Dendritic cell treated with granulocyte-macrophage colony-stimulating factor and Interleukin-4, amounts not matched to agents 40 ng/mL and 50 ng/mL, for 4 days (primary cell): ENCODE results near the gene SLC37A1.
"Not testable (repeated sequence)": the region's sequence is repeated elsewhere in the genome, so short reads cannot be mapped to it uniquely, and the experiment has no call there.

ENCODE experiments used
- H3K27ac Mint-ChIP-seq: one replicate; pipeline ENCODE4 v1.8.0; 2022; ENCODE audit warnings: mild to moderate bottlenecking, mixed read lengths
- H3K27me3 Mint-ChIP-seq: one replicate; pipeline ENCODE4 v1.8.0; 2022; ENCODE audit warnings: mild to moderate bottlenecking, mixed read lengths
- H3K36me3 Mint-ChIP-seq: one replicate; pipeline ENCODE4 v1.8.0; 2022; ENCODE audit warnings: low read depth, mixed read lengths
- H3K4me1 Mint-ChIP-seq: one replicate; pipeline ENCODE4 v1.8.0; 2022; ENCODE audit warnings: low read depth, mixed read lengths
- H3K4me3 Mint-ChIP-seq: one replicate; pipeline ENCODE4 v1.8.0; 2022; ENCODE audit warnings: mild to moderate bottlenecking, moderate library complexity, mixed read lengths
- H3K9me3 Mint-ChIP-seq: one replicate; pipeline ENCODE4 v1.8.0; 2022; ENCODE audit warnings: mixed read lengths
- intact Hi-C: fragments of 100-400 bp; cut with micrococcal nuclease; formaldehyde crosslinking; loops from one replicate; pipeline ENCODE4 v1.15.0; 2022

SLC37A1 gene

DNA sequence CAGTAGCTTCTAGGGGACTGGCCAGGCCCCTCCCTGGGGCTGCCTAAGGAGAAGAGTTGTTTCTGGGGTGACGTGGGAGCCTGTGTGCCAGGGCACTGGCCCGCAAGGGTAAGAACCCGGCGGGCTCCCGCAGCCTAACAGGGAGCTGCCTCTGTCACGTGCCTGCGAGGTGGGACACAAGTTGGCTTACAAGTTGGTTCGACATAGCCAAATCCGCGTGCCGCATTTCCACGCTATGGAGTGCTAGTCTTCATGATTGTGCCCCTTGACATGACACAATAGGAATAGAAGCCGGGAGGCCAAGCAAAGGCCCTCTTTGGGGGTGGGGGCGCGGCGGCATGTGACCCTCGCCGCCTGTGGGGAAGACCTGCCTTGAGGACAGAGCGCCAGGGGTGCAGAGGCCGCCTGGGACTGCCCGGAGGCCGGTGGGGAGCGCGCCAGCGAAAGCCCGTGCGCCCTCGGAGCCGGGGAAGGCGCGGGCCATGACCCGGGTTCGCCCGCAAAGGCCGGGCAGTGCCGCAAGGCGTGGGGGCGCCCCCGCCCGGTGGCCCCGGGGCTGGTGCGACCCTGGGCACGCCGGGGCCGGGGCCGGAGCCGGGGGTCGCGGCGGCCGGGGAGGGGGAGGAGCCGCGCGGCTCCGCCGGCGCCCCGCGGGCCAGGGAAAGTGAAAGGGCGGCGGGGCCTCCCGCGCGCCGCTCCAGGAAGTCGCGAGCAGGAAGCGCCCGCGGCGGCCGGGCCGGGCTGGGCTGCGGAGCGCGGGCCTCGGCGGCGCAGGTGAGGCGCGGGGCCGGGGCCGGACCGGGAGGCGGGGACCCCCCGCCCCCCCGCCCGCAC lies at the start of gene SLC37A1:
Gene SLC37A1 (plus strand): TSS at position 702 of the 834 bp plus-strand sequence. CDS start 4,603 bp downstream, outside the sequence.
- peaks cover 12% of the 10 kb centered on the region for H3K27me3 Mint-ChIP-seq

DNA sequence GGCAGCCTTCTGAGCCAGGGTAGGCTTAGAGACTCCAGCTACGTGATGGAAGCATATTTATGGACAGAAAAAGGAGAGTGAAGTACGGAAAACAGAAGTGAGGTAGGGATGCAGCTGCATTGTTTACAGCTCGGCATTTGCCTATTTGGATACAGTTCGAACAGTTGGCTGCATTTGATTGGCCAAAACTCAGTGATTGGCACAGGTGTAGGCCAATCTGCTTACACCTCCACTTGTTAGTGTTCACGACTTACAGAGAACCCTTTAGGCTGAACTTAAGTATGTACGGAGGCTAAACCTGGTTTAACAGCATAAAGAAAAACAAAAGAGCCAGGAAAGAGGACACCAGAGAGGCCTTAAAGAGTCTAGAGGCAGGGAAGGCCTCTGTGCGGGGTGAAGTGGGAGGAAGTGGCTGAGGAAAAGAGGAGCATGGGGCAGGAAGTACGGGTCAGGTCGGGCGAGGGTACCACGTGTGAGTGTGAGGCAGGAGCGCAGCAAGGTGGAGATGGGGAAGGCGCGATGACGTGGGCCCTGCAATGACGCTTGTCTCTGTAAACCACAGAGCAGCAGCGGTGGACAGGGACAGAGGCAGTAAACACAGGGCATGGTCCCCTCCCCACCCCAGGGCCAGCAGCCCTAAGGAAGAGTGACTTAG lies 49.7 kb upstream of the SLC37A1 start:
- peak overlapping the region; percentile 60 for H3K27ac Mint-ChIP-seq
- intact Hi-C loops: no loop called here
- H3K9me3 Mint-ChIP-seq: no peaks in the 10 kb centered on the region
- H3K4me3 Mint-ChIP-seq: no peak overlapping the region
- H3K4me1 Mint-ChIP-seq: peaks cover 55% of the 10 kb centered on the region
- peaks cover 50% of the 10 kb centered on the region for H3K27me3 Mint-ChIP-seq
- H3K36me3 Mint-ChIP-seq: no peaks in the 10 kb centered on the region

More for the DNA sequence above, at the start of gene SLC37A1:
- Mint-ChIP-seq H3K4me1 (peaks cover 16% of the 10 kb centered on the region), H3K36me3 (peaks cover 22% of the 10 kb centered on the region), H3K27ac (peak within 1 kb of the TSS; percentile 77), H3K9me3 (no peaks in the 10 kb centered on the region), H3K4me3 (peak within 1 kb of the TSS; percentile 84)
- intact Hi-C loops: loop anchor here (5.0 kb wide), 1 partner anchor 46 kb away; no protein-coding TSS in a partner anchor

DNA sequence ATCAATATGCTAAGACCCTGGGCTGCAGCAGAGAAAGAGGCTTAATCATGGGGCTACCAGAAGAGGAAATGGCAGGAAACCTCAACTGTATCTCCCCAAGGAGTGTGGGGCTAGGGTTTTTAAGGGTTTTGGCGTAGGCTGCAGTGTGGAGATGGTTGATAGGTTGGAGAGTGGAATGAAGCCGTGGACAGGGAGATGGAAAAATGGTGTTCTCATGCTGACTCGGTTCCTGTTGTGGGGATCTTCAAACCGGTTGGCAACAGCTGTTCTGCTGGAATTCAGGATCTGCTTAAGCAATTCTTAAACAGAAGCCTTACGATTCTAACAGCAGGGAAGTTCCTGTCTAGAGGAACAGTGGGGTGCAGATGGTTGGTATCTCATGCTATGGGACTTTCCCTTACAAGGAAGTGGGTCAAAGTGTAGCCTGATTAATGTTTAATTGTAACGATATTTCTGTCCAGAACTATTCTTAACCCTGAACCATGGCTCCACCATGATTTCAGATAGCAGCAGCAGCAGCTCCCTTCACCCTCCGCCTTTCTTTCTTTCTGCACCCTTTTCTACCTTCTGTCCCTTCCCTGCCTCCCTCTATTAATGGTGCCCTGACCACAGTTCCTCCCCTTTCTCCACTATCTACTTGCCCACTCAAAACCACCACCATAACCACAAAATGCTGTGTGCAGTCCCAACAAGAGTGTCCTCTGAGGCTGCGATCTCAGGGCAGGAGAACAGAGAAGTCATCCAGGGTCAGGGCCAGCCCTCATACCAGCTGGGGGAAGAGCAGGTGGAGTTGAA lies 48.4 kb upstream of the SLC37A1 start:
- Mint-ChIP-seq H3K4me3 (peak overlapping the region; percentile 34), H3K27me3 (peaks cover 53% of the 10 kb centered on the region), H3K27ac (peak overlapping the region; percentile 74), H3K9me3 (no peaks in the 10 kb centered on the region), H3K4me1 (peaks cover 53% of the 10 kb centered on the region), H3K36me3 (no peaks in the 10 kb centered on the region)
- intact Hi-C loops: loop anchor here (5.0 kb wide), 1 partner anchor 47 kb away; the partner anchor contains the start of gene SLC37A1

DNA sequence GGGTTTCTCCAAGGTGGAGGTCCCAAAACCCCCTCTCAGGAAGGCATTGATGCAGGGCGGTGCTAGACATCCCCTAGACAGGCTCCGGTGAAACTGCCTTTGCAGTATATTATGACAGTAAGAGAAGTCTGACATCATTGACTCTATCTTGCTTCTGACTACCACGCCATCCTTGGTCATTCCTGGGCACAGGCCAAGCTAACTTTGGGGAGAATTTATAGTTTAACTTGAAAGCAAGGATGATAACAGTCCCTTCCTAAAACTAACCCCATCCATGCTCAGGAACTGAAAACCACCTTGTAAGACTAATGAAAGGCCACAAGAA lies 47.9 kb upstream of the SLC37A1 start:
- H3K27me3 Mint-ChIP-seq: peaks cover 47% of the 10 kb centered on the region
- H3K9me3 Mint-ChIP-seq: no peaks in the 10 kb centered on the region
- H3K4me1 Mint-ChIP-seq: peaks cover 47% of the 10 kb centered on the region
- H3K36me3 Mint-ChIP-seq: no peaks in the 10 kb centered on the region
- intact Hi-C loops: loop anchor here (5.0 kb wide), 1 partner anchor 47 kb away; the partner anchor contains the start of gene SLC37A1
- H3K27ac Mint-ChIP-seq: peak overlapping the region; percentile 74
- H3K4me3 Mint-ChIP-seq: no peak overlapping the region

DNA sequence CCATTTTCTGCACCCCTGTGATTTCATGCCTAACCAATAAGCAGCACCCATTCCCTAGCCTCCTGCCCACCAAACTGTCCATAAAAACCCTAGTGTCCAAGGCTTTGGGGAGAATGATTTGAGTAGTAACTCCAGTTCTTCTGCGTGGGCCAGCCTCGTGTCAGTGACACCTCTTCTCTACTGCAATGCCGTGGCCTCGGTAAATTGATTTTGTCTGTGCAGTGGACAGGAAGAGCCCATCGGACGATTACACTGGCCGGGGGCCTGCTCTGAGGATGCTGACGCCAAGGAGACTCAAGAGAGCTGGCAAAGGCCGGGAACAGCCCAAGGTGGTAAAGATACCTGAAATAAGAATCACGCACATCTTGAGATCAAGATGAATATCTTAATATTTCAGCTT lies 47.0 kb upstream of the SLC37A1 start:
- intact Hi-C loops: loop anchor here (5.0 kb wide), 1 partner anchor 46 kb away; the partner anchor contains the start of gene SLC37A1
- Mint-ChIP-seq H3K4me3 (no peak overlapping the region), H3K36me3 (no peaks in the 10 kb centered on the region), H3K27me3 (peaks cover 38% of the 10 kb centered on the region), H3K4me1 (peaks cover 45% of the 10 kb centered on the region), H3K27ac (no peak overlapping the region), H3K9me3 (no peaks in the 10 kb centered on the region)

DNA sequence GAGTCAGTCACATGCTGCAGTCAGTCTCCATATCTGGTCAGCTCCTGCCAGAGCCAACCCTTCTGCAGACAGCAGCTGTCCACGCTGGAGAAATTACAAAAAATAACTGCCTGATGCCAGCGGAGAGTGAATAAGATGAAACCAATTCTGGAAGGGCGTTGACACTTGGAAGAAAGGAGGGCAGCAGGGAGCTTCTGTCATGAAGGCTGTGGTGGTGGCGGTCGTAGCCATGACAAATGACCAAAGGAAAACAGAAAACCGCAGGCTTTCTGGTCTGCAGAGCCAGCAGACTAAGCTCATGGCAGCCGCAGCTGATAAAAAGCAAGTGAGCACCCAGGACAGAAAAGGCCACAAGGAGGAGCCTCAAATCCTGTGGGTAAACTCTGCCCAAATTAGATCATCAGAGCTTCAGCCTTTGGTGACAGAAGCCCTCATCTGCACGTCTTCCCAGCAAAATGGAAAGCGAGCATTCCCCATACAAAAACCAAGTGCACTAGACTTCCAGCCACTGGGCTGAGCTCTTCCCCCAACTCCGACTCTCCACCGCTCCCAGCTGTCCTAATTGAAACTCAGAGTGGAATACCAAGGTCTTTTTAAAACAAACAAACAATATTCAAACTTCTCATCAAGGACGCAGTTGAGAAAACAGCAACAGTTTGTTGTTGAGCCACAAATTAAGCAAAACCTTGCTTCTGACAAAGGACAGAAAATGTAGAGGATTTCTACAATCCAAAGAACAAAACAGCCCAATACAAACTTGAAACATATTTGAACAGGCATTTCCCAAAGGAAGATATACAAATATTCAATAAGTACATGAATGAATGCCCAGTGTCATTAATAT lies 46.3 kb upstream of the SLC37A1 start:
- Mint-ChIP-seq H3K9me3 (no peaks in the 10 kb centered on the region), H3K27ac (no peak overlapping the region), H3K4me3 (no peak overlapping the region), H3K4me1 (peaks cover 45% of the 10 kb centered on the region), H3K36me3 (no peaks in the 10 kb centered on the region), H3K27me3 (peaks cover 38% of the 10 kb centered on the region)
- intact Hi-C loops: loop anchor here (5.0 kb wide), 1 partner anchor 45 kb away; the partner anchor contains the start of gene SLC37A1

DNA sequence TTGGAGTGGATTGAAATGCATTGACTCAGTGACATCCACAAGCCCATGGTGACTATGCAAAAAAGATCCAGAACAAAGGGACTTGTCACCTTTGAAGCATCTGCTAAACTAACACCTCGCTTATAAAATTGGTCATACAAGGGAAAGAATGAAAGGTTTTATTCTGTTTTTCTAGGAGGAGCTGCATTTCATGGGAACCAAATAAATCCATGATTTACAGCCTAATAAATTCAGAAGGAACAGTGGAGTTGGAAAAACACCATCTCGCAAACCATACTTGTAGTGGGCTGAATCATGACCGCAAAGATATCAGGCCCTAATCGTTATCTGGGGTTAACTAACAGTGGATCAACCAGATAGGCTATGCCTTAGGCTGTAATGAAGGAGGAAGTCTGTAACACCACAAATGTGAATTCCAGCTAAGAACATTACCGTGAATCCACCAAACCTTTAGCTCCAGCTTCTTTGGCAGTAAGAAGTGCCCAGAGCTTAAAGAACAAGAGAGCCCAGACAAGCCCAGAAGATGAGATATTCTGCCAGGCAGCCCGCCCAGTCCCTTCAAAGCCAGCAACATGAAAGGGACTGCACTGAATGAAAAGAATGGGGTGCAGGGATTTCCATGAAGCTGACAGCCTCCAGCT lies 45.0 kb upstream of the SLC37A1 start:
- Mint-ChIP-seq H3K4me3 (no peak overlapping the region), H3K27me3 (peaks cover 34% of the 10 kb centered on the region)

DNA sequence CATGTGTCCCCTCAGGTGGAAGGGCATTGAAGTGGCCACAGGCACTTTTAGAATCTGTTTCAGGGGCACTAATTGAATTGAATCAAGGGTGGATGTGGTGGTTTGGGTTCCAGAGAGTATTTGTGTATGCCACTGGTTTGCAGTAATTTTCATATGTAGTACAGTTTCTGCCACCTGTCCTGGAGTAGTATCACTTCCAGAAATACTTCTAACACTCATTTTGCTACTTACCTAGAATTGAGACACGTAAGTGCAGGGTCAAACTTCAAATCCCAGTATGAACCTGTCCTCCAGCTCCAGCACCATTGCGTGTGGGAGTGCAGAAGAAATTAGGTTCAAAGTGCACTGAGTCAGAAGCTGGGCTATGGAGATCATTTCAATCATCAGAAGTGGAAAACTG lies 44.4 kb upstream of the SLC37A1 start:
- Mint-ChIP-seq H3K27ac (no peak overlapping the region), H3K9me3 (no peaks in the 10 kb centered on the region), H3K4me3 (no peak overlapping the region), H3K36me3 (no peaks in the 10 kb centered on the region), H3K27me3 (peaks cover 29% of the 10 kb centered on the region), H3K4me1 (peaks cover 40% of the 10 kb centered on the region)
- intact Hi-C loops: loop anchor here (5.0 kb wide), 1 partner anchor 43 kb away; the partner anchor contains the start of gene SLC37A1

More for the DNA sequence above, 45.0 kb upstream of the SLC37A1 start:
- Mint-ChIP-seq H3K36me3 (no peaks in the 10 kb centered on the region), H3K9me3 (no peaks in the 10 kb centered on the region), H3K27ac (no peak overlapping the region), H3K4me1 (peaks cover 43% of the 10 kb centered on the region)
- intact Hi-C loops: loop anchor here (5.0 kb wide), 1 partner anchor 44 kb away; the partner anchor contains the start of gene SLC37A1

DNA sequence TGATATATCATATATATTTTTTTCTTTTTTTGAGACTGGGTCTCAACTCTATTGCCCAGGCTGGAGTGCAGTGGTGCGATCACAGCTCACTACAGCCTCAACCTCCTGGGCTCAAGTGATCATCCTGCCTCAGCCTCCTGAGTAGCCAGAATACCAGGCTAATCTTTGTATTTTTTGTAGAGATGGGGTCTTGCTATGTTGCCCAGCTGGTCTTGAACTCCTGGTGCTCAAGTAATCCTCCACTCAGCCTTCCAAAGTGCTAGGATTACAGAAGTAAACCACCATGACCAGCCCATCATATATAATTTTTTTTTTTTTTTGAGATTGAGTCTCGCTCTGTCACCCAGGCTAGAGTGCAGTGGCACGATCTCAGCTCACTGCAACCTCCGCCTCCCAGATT lies 43.9 kb upstream of the SLC37A1 start:
- H3K27ac Mint-ChIP-seq, H3K9me3 Mint-ChIP-seq, H3K36me3 Mint-ChIP-seq, H3K4me3 Mint-ChIP-seq: not testable (repeated sequence)
- peaks cover 37% of the 10 kb centered on the region for H3K4me1 Mint-ChIP-seq
- H3K27me3 Mint-ChIP-seq: peaks cover 28% of the 10 kb centered on the region
- intact Hi-C loops: loop anchor here (5.0 kb wide), 1 partner anchor 43 kb away; the partner anchor contains the start of gene SLC37A1

DNA sequence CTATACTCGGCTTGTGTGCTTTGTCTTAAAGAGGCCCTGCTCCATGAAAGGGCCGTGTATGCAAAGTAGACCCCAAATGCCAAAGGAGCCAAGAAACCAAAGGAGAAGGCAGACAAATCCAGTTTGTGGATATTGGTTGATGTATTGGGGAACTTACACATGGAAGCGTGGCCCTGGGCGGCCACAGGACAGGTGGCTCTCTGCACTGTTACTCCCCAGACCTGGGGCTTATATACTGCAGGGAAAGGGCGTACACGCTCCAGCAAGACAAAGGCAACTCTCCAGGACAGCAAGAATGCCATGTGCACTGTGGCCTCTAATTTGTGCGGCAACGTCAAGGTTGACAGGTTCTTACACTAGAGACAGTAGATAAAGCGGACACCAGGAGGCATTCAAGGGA lies 42.4 kb upstream of the SLC37A1 start:
- peaks cover 24% of the 10 kb centered on the region for H3K4me1 Mint-ChIP-seq
- no peaks in the 10 kb centered on the region for H3K36me3 Mint-ChIP-seq
- peaks cover 22% of the 10 kb centered on the region for H3K27me3 Mint-ChIP-seq
- no peaks in the 10 kb centered on the region for H3K9me3 Mint-ChIP-seq
- H3K27ac Mint-ChIP-seq: no peak overlapping the region
- intact Hi-C loops: no loop called here
- no peak overlapping the region for H3K4me3 Mint-ChIP-seq

DNA sequence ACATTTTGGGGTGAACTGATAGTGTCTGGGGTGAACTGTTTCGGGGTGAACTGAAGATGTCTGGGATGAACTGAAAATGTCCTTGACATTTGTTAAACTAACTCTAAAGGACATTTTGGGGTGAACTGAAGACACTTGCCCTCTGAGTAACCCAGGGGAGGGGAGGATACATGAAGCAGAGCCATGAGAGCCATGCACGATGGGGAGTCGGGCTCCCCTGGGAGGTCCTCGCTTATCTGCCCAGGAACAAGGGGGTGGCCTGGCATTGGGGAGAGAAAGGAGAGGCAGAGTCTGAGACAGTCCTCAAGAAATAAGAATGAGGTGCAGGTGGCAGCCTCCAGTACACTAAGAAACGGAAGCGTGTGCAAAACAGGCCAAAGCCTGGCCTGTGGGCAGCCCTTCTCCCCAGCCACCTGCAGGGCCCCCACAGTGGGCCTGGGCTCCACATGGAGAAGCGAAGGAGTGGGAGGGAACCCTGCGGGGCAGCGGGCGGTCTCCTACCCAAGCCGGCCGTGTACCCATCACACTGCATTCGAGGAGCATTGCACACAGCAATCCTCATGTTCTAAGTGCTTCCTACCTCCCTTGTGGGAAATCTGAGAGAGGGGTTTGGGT lies 41.8 kb upstream of the SLC37A1 start:
- no peaks in the 10 kb centered on the region for H3K9me3 Mint-ChIP-seq
- no peak overlapping the region for H3K4me3 Mint-ChIP-seq
- intact Hi-C loops: no loop called here
- H3K27me3 Mint-ChIP-seq: peaks cover 21% of the 10 kb centered on the region
- no peaks in the 10 kb centered on the region for H3K36me3 Mint-ChIP-seq
- peaks cover 20% of the 10 kb centered on the region for H3K4me1 Mint-ChIP-seq
- no peak overlapping the region for H3K27ac Mint-ChIP-seq

DNA sequence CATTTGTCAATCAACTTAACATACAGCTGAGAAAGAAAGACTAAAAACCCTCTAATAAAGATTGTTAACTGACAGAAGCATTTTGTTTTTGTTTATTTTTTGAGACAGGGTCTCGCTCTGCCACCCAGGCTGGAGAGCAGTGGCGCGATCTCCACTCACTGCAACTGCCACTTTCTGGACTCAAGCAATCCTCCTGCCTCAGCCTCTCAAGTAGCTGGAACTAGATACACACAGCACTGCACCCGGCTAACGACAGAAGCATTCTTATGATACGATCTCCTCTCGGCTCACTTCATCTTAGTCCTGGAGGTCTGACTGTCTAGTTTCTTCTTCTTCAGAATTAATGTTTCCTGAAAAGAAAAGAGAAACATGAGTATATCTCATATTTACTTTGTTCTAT lies 41.1 kb upstream of the SLC37A1 start:
- Mint-ChIP-seq H3K4me3 (no peak overlapping the region), H3K27ac (no peak overlapping the region), H3K27me3 (peaks cover 15% of the 10 kb centered on the region), H3K4me1 (peaks cover 13% of the 10 kb centered on the region), H3K9me3 (no peaks in the 10 kb centered on the region), H3K36me3 (no peaks in the 10 kb centered on the region)
- intact Hi-C loops: no loop called here
